K562 (cell line): ENCODE results near the gene SIK3. TPM values are rescaled to one million over a fixed set of nuclear protein-coding genes. Genes with fewer than 3 reads are reported as not detected.
A peak's percentile ranks its signal among the peaks of the same experiment; 100 is the strongest.

Experiments
- CEBPG ChIP-seq, 3 experiments: fragments of 200-800 bp in 1 of 3; sonication (Bioruptor generic) in 1 of 3; sonication (generic) in 1 of 3; formaldehyde crosslinking in 1 of 3; IDR thresholded peaks in 2 of 3; conservative IDR thresholded peaks in 1 of 3; 2 replicates each; pipeline versions ENCODE4 v1.6.1 to v1.8.0; 2016 to 2022; ENCODE audit warnings: missing compliant biosample characterization in 2 of 3, missing genetic modification characterization in 2 of 3, mild to moderate bottlenecking in 1 of 3, missing genetic modification reagents in 1 of 3
- CHD4 ChIP-seq: fragments of 200-600 bp; sonication (generic); IDR thresholded peaks from 3 replicates; pipeline ENCODE4 v1.6.1; 2012; ENCODE audit warnings: low read depth, mild to moderate bottlenecking, mixed read lengths, low read length, inconsistent platforms; ENCODE audit not compliant: insufficient read depth, insufficient replicate concordance, poor library complexity, severe bottlenecking
- ELF1 ChIP-seq: fragments of 200-800 bp; sonication (Bioruptor generic); IDR thresholded peaks from 2 replicates; pipeline ENCODE4 v1.6.1; 2016; ENCODE audit warnings: missing genetic modification characterization, missing compliant biosample characterization
- EP400 ChIP-seq: fragments of 450-650 bp; IDR thresholded peaks from 2 replicates; pipeline ENCODE4 v1.6.1; 2017; ENCODE audit warnings: antibody characterized with exemption, mild to moderate bottlenecking, moderate library complexity
- ETS1 ChIP-seq: conservative IDR thresholded peaks from 2 replicates; pipeline ENCODE4 v1.6.1; 2011; ENCODE audit warnings: low read depth, mild to moderate bottlenecking, low read length; ENCODE audit not compliant: control insufficient read depth
- MCM5 ChIP-seq: fragments of 450-650 bp; IDR thresholded peaks from 2 replicates; pipeline ENCODE4 v1.6.1; 2016; ENCODE audit warnings: low read depth
- RFX1 ChIP-seq: fragments of 450-650 bp; IDR thresholded peaks from 2 replicates; pipeline ENCODE4 v1.6.1; 2016; ENCODE audit warnings: mild to moderate bottlenecking, moderate library complexity
- RNF219 ChIP-seq: fragments of 250-450 bp; sonication (Bioruptor Pico); IDR thresholded peaks from 2 replicates; pipeline ENCODE4 v1.5.0; 2022; ENCODE audit warnings: mild to moderate bottlenecking
- STAG1 ChIP-seq: sonication (generic); formaldehyde crosslinking; IDR thresholded peaks from 2 replicates; pipeline ENCODE4 v1.5.0; 2020; ENCODE audit warnings: missing genetic modification reagents, borderline replicate concordance
- ZFX ChIP-seq: sonication (generic); formaldehyde crosslinking; IDR thresholded peaks from 2 replicates; pipeline ENCODE4 v1.8.0; 2022; ENCODE audit warnings: mild to moderate bottlenecking, missing genetic modification reagents, moderate library complexity
- polyA plus RNA-seq, 8 experiments: library from polyadenylated mRNA; depleted of rRNA in 4 of 8; stranded (reverse) in 5 of 8; unstranded in 3 of 8; fragments of >200 nt; fragmentation: Nextera tagmentation in 2 of 8; fragmentation: Illumina TruSeq in 1 of 8; extraction: Ambion mirVana in 2 of 8; extraction: Trizol in 1 of 8; gene quantifications; 2 replicates each; pipeline versions ENCODE4 v1.2.1 to v1.2.3, GENCODE V29; 2011 to 2014; ENCODE audit warnings: inconsistent platforms in 1 of 8, missing spikeins in 1 of 8
- total RNA-seq, 7 experiments: library from RNA; depleted of rRNA in 6 of 7; stranded (reverse); fragments of >200 nt in 6 of 7; fragmentation: Illumina TruSeq in 2 of 7; extraction: Trizol in 2 of 7; gene quantifications; 2 replicates each; pipeline versions ENCODE4 v1.2.1 to v1.2.3, GENCODE V29; 2011 to 2021; ENCODE audit warnings: low replicate concordance in 1 of 7
- TF ChIP-seq, protein P1 (sequence below): sonication (generic); formaldehyde crosslinking; IDR thresholded peaks from 2 replicates; pipeline ENCODE4 v1.8.1; 2023; ENCODE audit warnings: missing genetic modification reagents, mild to moderate bottlenecking, borderline replicate concordance
- TF ChIP-seq, protein P2 (sequence below): fragments of 250-450 bp; sonication (Bioruptor Pico); IDR thresholded peaks from 2 replicates; pipeline ENCODE4 v1.5.0; 2020; ENCODE audit warnings: mild to moderate bottlenecking, borderline replicate concordance
- TF ChIP-seq, protein P3 (sequence below): sonication (generic); formaldehyde crosslinking; IDR thresholded peaks from 2 replicates; pipeline ENCODE4 v1.8.0; 2022; ENCODE audit warnings: missing genetic modification reagents, mild to moderate bottlenecking, moderate library complexity, borderline replicate concordance

The SIK3 gene
- total and polyA plus RNA-seq, 9 of the 15 experiments (the other 6 are each of a cell fraction or from before 2014, with no cell fraction given): 1.6 to 21.6 (median 8.0) TPM

DNA sequence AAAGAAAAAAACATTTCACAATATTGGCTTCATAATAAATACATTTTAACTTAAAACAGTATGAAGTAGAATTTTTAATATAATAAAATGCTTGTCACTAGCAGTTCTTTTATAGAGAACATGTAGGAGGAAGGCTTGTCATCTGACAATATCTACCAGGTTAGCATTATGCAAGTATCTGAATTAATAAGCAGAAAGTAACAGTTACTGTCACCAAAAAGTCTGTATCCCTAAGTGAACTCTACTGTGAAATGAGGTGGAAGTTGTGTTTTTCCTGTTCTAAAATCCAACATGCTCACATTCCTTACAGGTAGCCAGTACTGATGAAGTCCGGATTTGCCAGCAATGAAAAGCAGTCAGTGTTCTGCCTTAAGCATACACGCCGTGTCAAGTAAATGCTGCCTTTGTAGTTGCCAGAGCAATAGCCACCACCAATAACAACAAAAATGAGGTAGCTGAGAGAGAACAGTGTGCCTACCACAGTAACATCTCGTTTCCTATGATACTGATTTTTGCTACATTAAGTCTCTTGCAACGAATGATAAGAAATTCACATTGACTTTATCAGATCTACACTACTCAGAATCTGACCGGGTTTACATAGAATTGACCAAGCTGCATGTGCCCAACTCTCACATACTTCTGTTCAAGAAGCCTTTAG lies 95.5 kb downstream of the SIK3 start (continued):
- TF ChIP-seq RNF219 (CRISPR knock-in tag) (no peak), CEBPG (CRISPR knock-in tag; IDR thresholded peaks at IDR 0.05) (no peak), CEBPG (tag; conservative IDR thresholded peaks at IDR 0.05 in 1 of 2, IDR thresholded peaks at IDR 0.05 in 1 of 2) (no peak), ELF1 (tag) (no peak), EP400 (no peak), STAG1 (CRISPR knock-in tag) (no peak), ETS1 (no peak), ZFX (CRISPR knock-in tag) (no peak), RFX1 (peak; percentile 24), MCM5 (no peak), CHD4 (no peak)
- TF ChIP-seq, protein P1, sequence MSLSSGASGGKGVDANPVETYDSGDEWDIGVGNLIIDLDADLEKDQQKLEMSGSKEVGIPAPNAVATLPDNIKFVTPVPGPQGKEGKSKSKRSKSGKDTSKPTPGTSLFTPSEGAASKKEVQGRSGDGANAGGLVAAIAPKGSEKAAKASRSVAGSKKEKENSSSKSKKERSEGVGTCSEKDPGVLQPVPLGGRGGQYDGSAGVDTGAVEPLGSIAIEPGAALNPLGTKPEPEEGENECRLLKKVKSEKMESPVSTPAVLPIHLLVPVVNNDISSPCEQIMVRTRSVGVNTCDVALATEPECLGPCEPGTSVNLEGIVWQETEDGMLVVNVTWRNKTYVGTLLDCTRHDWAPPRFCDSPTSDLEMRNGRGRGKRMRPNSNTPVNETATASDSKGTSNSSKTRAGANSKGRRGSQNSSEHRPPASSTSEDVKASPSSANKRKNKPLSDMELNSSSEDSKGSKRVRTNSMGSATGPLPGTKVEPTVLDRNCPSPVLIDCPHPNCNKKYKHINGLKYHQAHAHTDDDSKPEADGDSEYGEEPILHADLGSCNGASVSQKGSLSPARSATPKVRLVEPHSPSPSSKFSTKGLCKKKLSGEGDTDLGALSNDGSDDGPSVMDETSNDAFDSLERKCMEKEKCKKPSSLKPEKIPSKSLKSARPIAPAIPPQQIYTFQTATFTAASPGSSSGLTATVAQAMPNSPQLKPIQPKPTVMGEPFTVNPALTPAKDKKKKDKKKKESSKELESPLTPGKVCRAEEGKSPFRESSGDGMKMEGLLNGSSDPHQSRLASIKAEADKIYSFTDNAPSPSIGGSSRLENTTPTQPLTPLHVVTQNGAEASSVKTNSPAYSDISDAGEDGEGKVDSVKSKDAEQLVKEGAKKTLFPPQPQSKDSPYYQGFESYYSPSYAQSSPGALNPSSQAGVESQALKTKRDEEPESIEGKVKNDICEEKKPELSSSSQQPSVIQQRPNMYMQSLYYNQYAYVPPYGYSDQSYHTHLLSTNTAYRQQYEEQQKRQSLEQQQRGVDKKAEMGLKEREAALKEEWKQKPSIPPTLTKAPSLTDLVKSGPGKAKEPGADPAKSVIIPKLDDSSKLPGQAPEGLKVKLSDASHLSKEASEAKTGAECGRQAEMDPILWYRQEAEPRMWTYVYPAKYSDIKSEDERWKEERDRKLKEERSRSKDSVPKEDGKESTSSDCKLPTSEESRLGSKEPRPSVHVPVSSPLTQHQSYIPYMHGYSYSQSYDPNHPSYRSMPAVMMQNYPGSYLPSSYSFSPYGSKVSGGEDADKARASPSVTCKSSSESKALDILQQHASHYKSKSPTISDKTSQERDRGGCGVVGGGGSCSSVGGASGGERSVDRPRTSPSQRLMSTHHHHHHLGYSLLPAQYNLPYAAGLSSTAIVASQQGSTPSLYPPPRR (CRISPR knock-in tag): no peak
- TF ChIP-seq, protein P2, sequence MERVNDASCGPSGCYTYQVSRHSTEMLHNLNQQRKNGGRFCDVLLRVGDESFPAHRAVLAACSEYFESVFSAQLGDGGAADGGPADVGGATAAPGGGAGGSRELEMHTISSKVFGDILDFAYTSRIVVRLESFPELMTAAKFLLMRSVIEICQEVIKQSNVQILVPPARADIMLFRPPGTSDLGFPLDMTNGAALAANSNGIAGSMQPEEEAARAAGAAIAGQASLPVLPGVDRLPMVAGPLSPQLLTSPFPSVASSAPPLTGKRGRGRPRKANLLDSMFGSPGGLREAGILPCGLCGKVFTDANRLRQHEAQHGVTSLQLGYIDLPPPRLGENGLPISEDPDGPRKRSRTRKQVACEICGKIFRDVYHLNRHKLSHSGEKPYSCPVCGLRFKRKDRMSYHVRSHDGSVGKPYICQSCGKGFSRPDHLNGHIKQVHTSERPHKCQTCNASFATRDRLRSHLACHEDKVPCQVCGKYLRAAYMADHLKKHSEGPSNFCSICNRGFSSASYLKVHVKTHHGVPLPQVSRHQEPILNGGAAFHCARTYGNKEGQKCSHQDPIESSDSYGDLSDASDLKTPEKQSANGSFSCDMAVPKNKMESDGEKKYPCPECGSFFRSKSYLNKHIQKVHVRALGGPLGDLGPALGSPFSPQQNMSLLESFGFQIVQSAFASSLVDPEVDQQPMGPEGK: no peak
- TF ChIP-seq, protein P3, sequence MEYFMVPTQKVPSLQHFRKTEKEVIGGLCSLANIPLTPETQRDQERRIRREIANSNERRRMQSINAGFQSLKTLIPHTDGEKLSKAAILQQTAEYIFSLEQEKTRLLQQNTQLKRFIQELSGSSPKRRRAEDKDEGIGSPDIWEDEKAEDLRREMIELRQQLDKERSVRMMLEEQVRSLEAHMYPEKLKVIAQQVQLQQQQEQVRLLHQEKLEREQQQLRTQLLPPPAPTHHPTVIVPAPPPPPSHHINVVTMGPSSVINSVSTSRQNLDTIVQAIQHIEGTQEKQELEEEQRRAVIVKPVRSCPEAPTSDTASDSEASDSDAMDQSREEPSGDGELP (CRISPR knock-in tag): no peak
- TF ChIP-seq, all 486 proteins: peak for 4
